Upper lobe of right lung (tissue), 1 donor: Measurements from ENCODE around the gene NEB. TPM values are rescaled to one million over a fixed set of nuclear protein-coding genes. Genes with fewer than 3 reads are reported as not detected.

Experiments
- ATAC-seq: fragments of 200-7000 bp; cut with Tn5 transposase; one replicate; pipeline ENCODE4 v1.9.1; 2020; ENCODE audit warnings: mild to moderate bottlenecking, moderate library complexity
- DNase-seq: peaks from one replicate; pipeline ENCODE4 v3.0.0-alpha.2; 2020
- H3K27ac ChIP-seq: fragments of 200-600 bp; one replicate; pipeline ENCODE4 v1.8.0; 2022
- H3K27me3 ChIP-seq: fragments of 200-600 bp; one replicate; pipeline ENCODE4 v1.8.0; 2022; ENCODE audit warnings: mild to moderate bottlenecking
- H3K36me3 ChIP-seq: fragments of 200-600 bp; one replicate; pipeline ENCODE4 v1.8.0; 2022
- H3K4me1 ChIP-seq: fragments of 200-600 bp; one replicate; pipeline ENCODE4 v1.8.0; 2022
- H3K4me3 ChIP-seq: fragments of 200-600 bp; one replicate; pipeline ENCODE4 v1.8.0; 2022; ENCODE audit warnings: mild to moderate bottlenecking
- H3K9me3 ChIP-seq: fragments of 200-600 bp; one replicate; pipeline ENCODE4 v1.8.0; 2022
- intact Hi-C: fragments of 100-400 bp; cut with DNase I; formaldehyde crosslinking; loops from one replicate; pipeline ENCODE4 v1.11.0; 2022
- total RNA-seq: library from RNA; stranded (reverse); fragmentation: NEBNext Ultra II Directional; extraction: Animal tissue kit (Norgen Biotek cat#: 25700); gene quantifications from one replicate; pipeline ENCODE4 v1.2.1, GENCODE V29; 2021
- TF ChIP-seq, protein P1 (sequence below): fragments of 200-600 bp; IDR thresholded peaks from one replicate; pipeline ENCODE4 v1.8.0; 2022; ENCODE audit warnings: antibody characterized with exemption
- donor health status: DM: no; HTN: yes; CAD: no; lungs with severe emphysema.

The NEB gene
- total RNA-seq, 1 donor from 2014 or later = 1.9 TPM

- Histone ChIP-seq H3K27me3 (no peaks in the 10 kb centered on the region), H3K9me3 (no peaks in the 10 kb centered on the region), H3K4me3 (no peak overlapping the region), H3K4me1 (no peaks in the 10 kb centered on the region), H3K36me3 (no peaks in the 10 kb centered on the region), H3K27ac (no peak overlapping the region)
- TF ChIP-seq, protein P1, sequence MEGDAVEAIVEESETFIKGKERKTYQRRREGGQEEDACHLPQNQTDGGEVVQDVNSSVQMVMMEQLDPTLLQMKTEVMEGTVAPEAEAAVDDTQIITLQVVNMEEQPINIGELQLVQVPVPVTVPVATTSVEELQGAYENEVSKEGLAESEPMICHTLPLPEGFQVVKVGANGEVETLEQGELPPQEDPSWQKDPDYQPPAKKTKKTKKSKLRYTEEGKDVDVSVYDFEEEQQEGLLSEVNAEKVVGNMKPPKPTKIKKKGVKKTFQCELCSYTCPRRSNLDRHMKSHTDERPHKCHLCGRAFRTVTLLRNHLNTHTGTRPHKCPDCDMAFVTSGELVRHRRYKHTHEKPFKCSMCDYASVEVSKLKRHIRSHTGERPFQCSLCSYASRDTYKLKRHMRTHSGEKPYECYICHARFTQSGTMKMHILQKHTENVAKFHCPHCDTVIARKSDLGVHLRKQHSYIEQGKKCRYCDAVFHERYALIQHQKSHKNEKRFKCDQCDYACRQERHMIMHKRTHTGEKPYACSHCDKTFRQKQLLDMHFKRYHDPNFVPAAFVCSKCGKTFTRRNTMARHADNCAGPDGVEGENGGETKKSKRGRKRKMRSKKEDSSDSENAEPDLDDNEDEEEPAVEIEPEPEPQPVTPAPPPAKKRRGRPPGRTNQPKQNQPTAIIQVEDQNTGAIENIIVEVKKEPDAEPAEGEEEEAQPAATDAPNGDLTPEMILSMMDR = no peak
- intact Hi-C loops = no loop called here
- ATAC-seq (no peak), DNase-seq (no peak)
Observed at GRCh38 chr2:151730262-151730975, 3.9 kb downstream of the NEB start.

DNA sequence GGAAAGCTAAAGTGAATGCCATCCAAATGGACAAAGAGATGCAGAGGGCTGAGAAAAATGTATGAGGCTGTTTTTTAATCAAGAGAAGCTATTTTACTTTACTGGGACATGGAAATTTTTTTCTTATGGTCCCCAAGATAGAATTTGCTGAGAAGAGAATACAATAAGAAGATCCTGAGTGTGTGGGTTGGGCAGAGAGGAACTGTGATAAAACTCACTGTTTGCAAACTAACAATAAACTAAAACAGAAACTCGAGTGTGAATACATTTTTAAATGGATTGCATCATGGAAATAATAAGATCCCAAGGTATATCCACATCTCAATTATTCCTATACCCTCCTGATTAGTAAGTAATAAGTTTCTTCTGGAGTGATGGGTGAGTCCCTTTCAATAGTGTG is 4.4 kb downstream of the NEB start:
- TF ChIP-seq, protein P1 = no peak
- H3K9me3 ChIP-seq = no peaks in the 10 kb centered on the region
- H3K27me3 ChIP-seq = no peaks in the 10 kb centered on the region
- H3K4me3 ChIP-seq = no peak overlapping the region
- intact Hi-C loops = no loop called here
- no peaks in the 10 kb centered on the region for H3K36me3 ChIP-seq
- no peak overlapping the region for H3K27ac ChIP-seq
- no peak for DNase-seq
- no peaks in the 10 kb centered on the region for H3K4me1 ChIP-seq
- ATAC-seq = no peak

GRCh38 chr2:151729415-151729811 is 4.9 kb downstream of the NEB start:
- H3K27ac ChIP-seq = no peak overlapping the region
- no peaks in the 10 kb centered on the region for H3K4me1 ChIP-seq
- no peaks in the 10 kb centered on the region for H3K27me3 ChIP-seq
- intact Hi-C loops = no loop called here
- H3K9me3 ChIP-seq = no peaks in the 10 kb centered on the region
- no peaks in the 10 kb centered on the region for H3K36me3 ChIP-seq
- DNase-seq = no peak
- H3K4me3 ChIP-seq = no peak overlapping the region
- TF ChIP-seq, protein P1 = no peak
- peak; percentile 34 for ATAC-seq

GRCh38 chr2:151728804-151729414 is 5.4 kb downstream of the NEB start:
- no peaks in the 10 kb centered on the region for H3K9me3 ChIP-seq
- no peak overlapping the region for H3K27ac ChIP-seq
- H3K27me3 ChIP-seq = no peaks in the 10 kb centered on the region
- H3K4me3 ChIP-seq = no peak overlapping the region
- DNase-seq = no peak
- no peak for ATAC-seq
- H3K4me1 ChIP-seq = no peaks in the 10 kb centered on the region
- TF ChIP-seq, protein P1 = no peak
- H3K36me3 ChIP-seq = no peaks in the 10 kb centered on the region
- intact Hi-C loops = no loop called here

GRCh38 chr2:151727593-151728552 is 6.4 kb downstream of the NEB start:
- H3K9me3 ChIP-seq = no peaks in the 10 kb centered on the region
- TF ChIP-seq, protein P1 = no peak
- no peak for DNase-seq
- H3K4me1 ChIP-seq = no peaks in the 10 kb centered on the region
- intact Hi-C loops = no loop called here
- no peaks in the 10 kb centered on the region for H3K27me3 ChIP-seq
- no peak overlapping the region for H3K27ac ChIP-seq
- H3K36me3 ChIP-seq = no peaks in the 10 kb centered on the region
- ATAC-seq = no peak
- H3K4me3 ChIP-seq = no peak overlapping the region
